AG04449 (cell line): ENCODE data around the gene CRIP1.

Experiments
- CTCF ChIA-PET: fragments of 350-600 bp; formaldehyde crosslinking; extraction: SDS; loops from one replicate; lab custom pipeline; 2021; ENCODE audit warnings: antibody characterized with exemption; lab: Yijun Ruan, JAX
- POLR2A ChIA-PET: fragments of 400-600, 350-600 bp; formaldehyde crosslinking; extraction: SDS; loops from one replicate; lab custom pipeline; 2020; ENCODE audit warnings: antibody characterized with exemption, inconsistent platforms; lab: Yijun Ruan, JAX
- DNase-seq: peaks from one replicate; pipeline ENCODE4 v3.0.0-alpha.2; 2010; ENCODE audit warnings: low read depth, low spot score
- H3K4me3 ChIP-seq: 2 replicates; pipeline ENCODE4 v1.5.1; 2011; ENCODE audit warnings: low read depth, mild to moderate bottlenecking, control low read depth, low read length
- CTCF ChIP-seq: IDR thresholded peaks from one replicate; pipeline ENCODE4 v1.5.1; 2011; ENCODE audit warnings: mild to moderate bottlenecking, moderate library complexity, low read length, control low read depth, inconsistent platforms; ENCODE audit not compliant: insufficient read depth; ENCODE audit errors: missing control alignments

CRIP1 gene

DNA sequence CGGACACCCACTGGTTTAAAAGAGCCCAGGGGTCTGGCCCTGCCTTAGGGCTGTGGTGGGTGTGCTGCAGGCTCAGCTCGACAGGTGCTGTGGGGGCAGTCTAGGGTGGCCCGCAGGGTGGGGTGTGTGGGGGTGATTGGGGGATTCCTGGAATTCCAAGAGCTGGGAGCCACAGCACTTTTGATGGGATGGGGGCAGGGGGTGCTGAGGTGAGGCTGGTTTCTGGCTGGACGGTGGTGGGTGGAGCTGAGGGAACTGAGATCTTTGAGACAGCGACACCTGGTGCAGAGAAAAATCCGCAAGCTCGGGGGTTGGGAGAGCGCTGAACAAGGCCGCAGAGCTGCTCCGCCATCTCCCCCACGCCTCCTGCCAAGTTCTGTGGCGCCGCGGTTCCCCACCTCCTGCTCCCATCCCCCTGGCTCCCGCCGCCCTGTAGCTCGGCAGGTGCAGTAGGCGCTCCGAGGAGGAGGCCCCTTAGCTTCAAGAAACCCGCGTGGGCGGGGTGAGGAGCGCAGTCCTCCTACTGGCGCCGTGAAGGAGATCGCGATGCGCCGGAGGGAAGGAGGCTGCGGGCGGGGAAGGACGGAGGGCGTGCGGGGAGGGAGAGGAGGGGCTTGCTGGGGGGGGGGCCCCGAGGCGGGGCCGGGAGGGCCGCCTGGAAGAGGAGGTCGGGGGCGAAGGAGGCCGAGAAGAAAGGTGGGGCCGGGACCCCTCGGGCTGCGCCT, 3.0 kb downstream of the CRIP1 start:
- CTCF ChIA-PET: interaction anchor here (0.8 to 4.6 kb wide), 32 partner anchors 8 to 399 kb away, joined by 3 to 91 read pairs (median 4); partner anchors contain the start of gene BRF1
- H3K4me3 ChIP-seq: peak overlapping the region; percentile 71
- no peak for DNase-seq
- POLR2A ChIA-PET: interaction anchor here (2.1 kb wide), 1 partner anchor 9 kb away, joined by 17 read pairs; no protein-coding TSS in a partner anchor
- TF ChIP-seq CTCF: peak; percentile 65

DNA sequence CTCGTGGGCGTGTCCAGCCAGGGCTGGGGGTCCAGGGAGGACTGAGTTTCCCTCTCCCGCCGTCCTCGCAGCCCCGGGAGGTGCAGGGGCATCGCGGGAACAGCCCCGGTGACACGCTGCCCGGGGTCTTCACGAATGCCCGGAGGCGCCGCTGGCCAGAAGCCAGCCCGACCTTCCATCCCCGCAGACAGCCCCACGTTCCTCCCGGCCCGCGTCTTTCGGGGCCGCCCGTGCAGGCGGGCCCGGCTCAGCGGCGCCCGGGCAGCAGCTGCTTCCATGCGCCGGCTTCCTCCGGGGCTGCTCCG, 3.5 kb downstream of the CRIP1 start:
- no peak for TF ChIP-seq CTCF
- H3K4me3 ChIP-seq: peak overlapping the region; percentile 71
- POLR2A ChIA-PET: interaction anchor here (2.1 kb wide), 1 partner anchor 9 kb away, joined by 17 read pairs; no protein-coding TSS in a partner anchor
- CTCF ChIA-PET: interaction anchor here (0.8 to 4.6 kb wide), 29 partner anchors 9 to 287 kb away, joined by 3 to 91 read pairs (median 5); partner anchors contain the start of gene BRF1
- no peak for DNase-seq

- peak; percentile 77 for TF ChIP-seq CTCF
- DNase-seq: peak; percentile 100
- ChIA-PET CTCF (interaction anchor here (0.8 to 4.6 kb wide), 29 partner anchors 9 to 288 kb away, joined by 3 to 91 read pairs (median 5); partner anchors contain the start of gene BRF1), POLR2A (interaction anchor here (2.1 kb wide), 1 partner anchor 10 kb away, joined by 17 read pairs; no protein-coding TSS in a partner anchor)
- peak within 1 kb of the TSS; percentile 71 for H3K4me3 ChIP-seq
Measured at GRCh38 chr14:105490572-105491365, 4.1 kb downstream of the CRIP1 start, which contains the start of gene TEDC1. Gene TEDC1 (plus strand): TSS chr14:105491246. CDS start chr14:105491376, 130 bp downstream.

DNA sequence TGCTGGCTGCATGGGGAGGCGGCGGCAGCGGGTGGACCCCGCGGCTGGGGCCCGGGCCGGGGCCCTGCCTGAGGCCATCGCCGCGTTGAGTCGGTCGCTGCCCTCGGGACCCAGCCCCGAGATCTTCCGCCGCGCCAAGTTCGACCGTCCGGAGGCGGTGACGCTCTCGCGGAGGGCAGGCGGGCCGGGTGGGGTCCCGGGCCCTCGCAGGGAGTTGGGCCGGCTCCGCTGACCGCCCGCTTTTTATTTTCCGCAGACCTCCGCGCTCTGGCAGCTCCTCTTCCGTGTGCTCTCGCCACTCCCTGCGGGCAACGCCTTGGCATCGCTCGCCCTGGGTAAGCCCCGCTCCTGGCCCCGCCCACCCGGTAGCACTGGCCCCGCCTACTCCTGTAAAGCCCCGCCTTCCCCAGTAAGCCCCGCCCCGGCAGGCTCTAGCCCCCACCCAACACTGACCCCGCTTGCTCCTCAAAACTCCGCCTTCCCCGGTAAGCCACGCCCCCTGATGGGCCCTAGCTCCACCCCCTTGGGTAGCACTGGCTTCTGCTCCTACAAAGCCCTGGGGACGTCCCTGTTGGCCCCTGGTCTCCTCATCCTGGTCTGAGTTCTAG, 4.8 kb downstream of the CRIP1 start:
- POLR2A ChIA-PET: no interaction called here
- H3K4me3 ChIP-seq: peak overlapping the region; percentile 67
- TF ChIP-seq CTCF: no peak
- CTCF ChIA-PET: interaction anchor here (4.6 kb wide), 1 partner anchor 10 kb away, joined by 87 read pairs; no protein-coding TSS in a partner anchor
- DNase-seq: no peak

DNA sequence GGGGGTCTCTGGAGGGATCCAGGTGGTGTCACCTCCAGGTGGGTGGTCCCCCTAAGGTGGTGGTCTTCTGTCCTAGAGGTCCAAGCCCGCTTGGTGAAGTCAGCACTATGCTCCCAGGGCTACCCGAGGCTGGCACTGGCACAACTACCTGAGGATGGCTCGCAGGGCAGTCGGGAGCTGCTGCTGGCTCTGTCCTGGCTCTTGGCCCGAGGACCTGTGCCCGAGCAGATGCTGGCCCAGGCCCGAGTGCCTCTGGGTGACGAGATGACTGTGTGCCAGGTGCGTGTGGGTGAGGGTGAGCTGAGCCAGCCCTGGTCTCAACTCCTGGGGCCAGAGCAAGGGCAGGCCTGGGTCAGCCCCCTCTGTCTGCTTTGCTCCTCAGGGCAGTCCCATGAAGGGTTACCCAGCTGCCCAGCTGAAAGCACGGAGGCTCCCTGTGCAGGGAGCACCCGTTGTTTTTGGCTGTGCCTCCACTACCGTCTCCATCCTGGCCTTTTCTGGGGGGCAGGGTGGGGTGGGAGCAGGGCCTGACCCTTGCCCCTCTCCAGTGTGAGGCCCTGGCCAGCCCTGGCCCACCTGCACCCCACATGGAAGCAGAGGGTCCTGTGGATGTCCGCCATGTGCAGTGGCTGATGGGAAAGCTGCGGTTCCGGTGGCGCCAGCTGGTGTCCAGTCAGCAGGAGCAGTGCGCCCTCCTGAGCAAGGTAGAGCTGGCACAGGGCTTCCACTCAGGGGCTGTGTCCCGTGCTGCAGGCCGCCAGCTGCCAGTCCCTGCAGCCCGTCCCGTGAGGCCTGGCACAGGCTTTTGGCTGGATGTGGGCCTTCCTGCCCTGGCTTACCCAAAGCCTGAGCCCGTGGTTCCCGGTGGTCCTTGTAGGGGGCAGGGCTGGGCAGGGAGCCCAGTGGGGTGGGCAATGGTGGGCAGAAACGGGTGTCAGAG, 5.6 kb downstream of the CRIP1 start:
- ChIA-PET CTCF (interaction anchor here (0.9 to 4.6 kb wide), 3 partner anchors 11 to 122 kb away, joined by 3 to 87 read pairs (median 3); no protein-coding TSS in a partner anchor), POLR2A (interaction anchor here (0.7 kb wide), 1 partner anchor 36 kb away, joined by 3 read pairs; no protein-coding TSS in a partner anchor)
- no peak for DNase-seq
- H3K4me3 ChIP-seq: peak overlapping the region; percentile 67
- no peak for TF ChIP-seq CTCF
